ENCODE results near the gene CNEP1R1. TPM values are rescaled to one million over a fixed set of nuclear protein-coding genes. Genes with fewer than 3 reads are reported as not detected.

The CNEP1R1 gene
- total and polyA plus RNA-seq, 10 of the 15 experiments (the other 5 are each of a cell fraction or from before 2014, with no cell fraction given): 11.5 to 29.2 (median 15.6) TPM

DNA sequence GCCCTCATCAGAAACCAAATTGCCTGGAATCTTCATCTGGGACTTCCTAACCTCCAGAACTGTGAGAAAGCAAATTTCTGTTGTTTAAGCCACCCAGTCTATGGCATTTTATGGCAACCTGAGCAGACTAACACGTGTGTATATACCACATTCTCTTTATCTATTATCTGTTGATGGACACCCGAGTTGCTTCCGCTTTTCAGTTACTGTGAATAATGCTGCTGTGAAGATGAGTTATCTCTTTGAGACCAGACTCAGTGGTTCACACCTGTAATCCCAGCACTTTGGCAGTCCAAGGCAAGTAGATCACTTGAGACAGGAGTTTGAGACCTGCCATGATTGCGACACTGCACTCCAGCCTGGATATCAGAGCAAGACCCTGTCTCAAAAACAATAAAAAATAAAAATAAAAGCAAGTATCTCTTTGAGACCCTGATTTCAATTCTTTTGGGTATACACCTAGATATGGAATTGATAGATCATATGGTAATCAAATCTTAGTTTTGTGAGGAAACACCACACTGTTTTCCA lies 27.2 kb upstream of the CNEP1R1 start:
- no peaks in the 10 kb centered on the region for H3K79me2 ChIP-seq (ENCODE audit: control insufficient read depth, insufficient read depth, low read length)
- H3K36me3 ChIP-seq (ENCODE audit: control insufficient read depth in 2 of 2, insufficient read depth in 2 of 2, low read length in 1 of 2): no peaks in the 10 kb centered on the region
- ChIA-PET CTCF (no interaction called here), RAD21 (ENCODE audit: unreplicated experiment) (no interaction called here), POLR2A (no interaction called here), SMC1A (ENCODE audit: uncharacterized antibody, unreplicated experiment) (no interaction called here)
- no peak overlapping the region for H2AFZ ChIP-seq (ENCODE audit: control insufficient read depth, low read depth, low read length)
- WGBS (ENCODE audit: insufficient coverage, insufficient replicate concordance, low lambda C conversion rate, missing lambda C conversion rate): 69% methylated on average over 4 of the region's 4 CpGs
- no peak for FAIRE-seq
- peaks cover 2% of the 10 kb centered on the region; the same call in 1 of the 3 replicates for H3K9me3 ChIP-seq (replicated peaks; ENCODE audit: control insufficient read depth, insufficient read depth, low read length)
- no TSS peak for BruUV-seq (replicated peaks)
- no peaks in the 10 kb centered on the region for H3K4me1 ChIP-seq (ENCODE audit: control insufficient read depth, insufficient read depth, low read length)
- H3K27me3 ChIP-seq (replicated peaks in 1 of 2; ENCODE audit: control insufficient read depth in 2 of 2, insufficient read depth in 2 of 2, low read length in 1 of 2): no peaks in the 10 kb centered on the region
- intact Hi-C loops (cut with micrococcal nuclease; ENCODE audit: unreplicated experiment): no loop called here
- no peak overlapping the region for H3K9ac ChIP-seq (ENCODE audit: control insufficient read depth, insufficient read depth, low read length)
- no peak overlapping the region for H3K4me2 ChIP-seq (ENCODE audit: control insufficient read depth, insufficient read depth)
- ATAC-seq: no peak
- no peak overlapping the region for H3K4me3 ChIP-seq
- in situ Hi-C loops (cut with MboI): no loop called here
- H4K20me1 ChIP-seq (ENCODE audit: control insufficient read depth, insufficient read depth): no peaks in the 10 kb centered on the region
- no peak overlapping the region for H3K27ac ChIP-seq (ENCODE audit: control insufficient read depth, insufficient read depth)
- no peak for DNase-seq (ENCODE audit: low read depth, low spot score)
- TF ChIP-seq, protein P1, sequence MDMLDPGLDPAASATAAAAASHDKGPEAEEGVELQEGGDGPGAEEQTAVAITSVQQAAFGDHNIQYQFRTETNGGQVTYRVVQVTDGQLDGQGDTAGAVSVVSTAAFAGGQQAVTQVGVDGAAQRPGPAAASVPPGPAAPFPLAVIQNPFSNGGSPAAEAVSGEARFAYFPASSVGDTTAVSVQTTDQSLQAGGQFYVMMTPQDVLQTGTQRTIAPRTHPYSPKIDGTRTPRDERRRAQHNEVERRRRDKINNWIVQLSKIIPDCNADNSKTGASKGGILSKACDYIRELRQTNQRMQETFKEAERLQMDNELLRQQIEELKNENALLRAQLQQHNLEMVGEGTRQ (IDR thresholded peaks at IDR 0.05; ENCODE audit: borderline replicate concordance, low read depth, low read length): no peak
- TF ChIP-seq, protein P2, sequence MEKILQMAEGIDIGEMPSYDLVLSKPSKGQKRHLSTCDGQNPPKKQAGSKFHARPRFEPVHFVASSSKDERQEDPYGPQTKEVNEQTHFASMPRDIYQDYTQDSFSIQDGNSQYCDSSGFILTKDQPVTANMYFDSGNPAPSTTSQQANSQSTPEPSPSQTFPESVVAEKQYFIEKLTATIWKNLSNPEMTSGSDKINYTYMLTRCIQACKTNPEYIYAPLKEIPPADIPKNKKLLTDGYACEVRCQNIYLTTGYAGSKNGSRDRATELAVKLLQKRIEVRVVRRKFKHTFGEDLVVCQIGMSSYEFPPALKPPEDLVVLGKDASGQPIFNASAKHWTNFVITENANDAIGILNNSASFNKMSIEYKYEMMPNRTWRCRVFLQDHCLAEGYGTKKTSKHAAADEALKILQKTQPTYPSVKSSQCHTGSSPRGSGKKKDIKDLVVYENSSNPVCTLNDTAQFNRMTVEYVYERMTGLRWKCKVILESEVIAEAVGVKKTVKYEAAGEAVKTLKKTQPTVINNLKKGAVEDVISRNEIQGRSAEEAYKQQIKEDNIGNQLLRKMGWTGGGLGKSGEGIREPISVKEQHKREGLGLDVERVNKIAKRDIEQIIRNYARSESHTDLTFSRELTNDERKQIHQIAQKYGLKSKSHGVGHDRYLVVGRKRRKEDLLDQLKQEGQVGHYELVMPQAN (conservative IDR thresholded peaks at IDR 0.05): no peak
- TF ChIP-seq ZNF217 (IDR thresholded peaks at IDR 0.05): no peak
- TF ChIP-seq BHLHE40 (IDR thresholded peaks at IDR 0.05; ENCODE audit: borderline replicate concordance in 1 of 2, low read depth in 2 of 2, low read length in 1 of 2): no peak
- no peak for TF ChIP-seq SREBF1 (IDR thresholded peaks at IDR 0.05; ENCODE audit: low read length)
- TF ChIP-seq, protein P3, sequence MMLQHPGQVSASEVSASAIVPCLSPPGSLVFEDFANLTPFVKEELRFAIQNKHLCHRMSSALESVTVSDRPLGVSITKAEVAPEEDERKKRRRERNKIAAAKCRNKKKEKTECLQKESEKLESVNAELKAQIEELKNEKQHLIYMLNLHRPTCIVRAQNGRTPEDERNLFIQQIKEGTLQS (IDR thresholded peaks at IDR 0.05; ENCODE audit: borderline replicate concordance, extremely low read depth, low read depth, low read length): no peak
- no peak for TF ChIP-seq EGR1 (IDR thresholded peaks at IDR 0.05; ENCODE audit: borderline replicate concordance in 1 of 2, low read depth in 2 of 2, low read length in 2 of 2)
- TF ChIP-seq CREM (IDR thresholded peaks at IDR 0.05; ENCODE audit: low read depth): no peak
- TF ChIP-seq POLR2AphosphoS2 (IDR thresholded peaks at IDR 0.05; ENCODE audit: low read depth, low read length): no peak
- no peak for TF ChIP-seq MXI1 (IDR thresholded peaks at IDR 0.05; ENCODE audit: low read depth, low read length)
- TF ChIP-seq, protein P4, sequence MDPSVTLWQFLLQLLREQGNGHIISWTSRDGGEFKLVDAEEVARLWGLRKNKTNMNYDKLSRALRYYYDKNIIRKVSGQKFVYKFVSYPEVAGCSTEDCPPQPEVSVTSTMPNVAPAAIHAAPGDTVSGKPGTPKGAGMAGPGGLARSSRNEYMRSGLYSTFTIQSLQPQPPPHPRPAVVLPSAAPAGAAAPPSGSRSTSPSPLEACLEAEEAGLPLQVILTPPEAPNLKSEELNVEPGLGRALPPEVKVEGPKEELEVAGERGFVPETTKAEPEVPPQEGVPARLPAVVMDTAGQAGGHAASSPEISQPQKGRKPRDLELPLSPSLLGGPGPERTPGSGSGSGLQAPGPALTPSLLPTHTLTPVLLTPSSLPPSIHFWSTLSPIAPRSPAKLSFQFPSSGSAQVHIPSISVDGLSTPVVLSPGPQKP (IDR thresholded peaks at IDR 0.05; ENCODE audit: low read depth, low read length): no peak
- TF ChIP-seq, protein P5, sequence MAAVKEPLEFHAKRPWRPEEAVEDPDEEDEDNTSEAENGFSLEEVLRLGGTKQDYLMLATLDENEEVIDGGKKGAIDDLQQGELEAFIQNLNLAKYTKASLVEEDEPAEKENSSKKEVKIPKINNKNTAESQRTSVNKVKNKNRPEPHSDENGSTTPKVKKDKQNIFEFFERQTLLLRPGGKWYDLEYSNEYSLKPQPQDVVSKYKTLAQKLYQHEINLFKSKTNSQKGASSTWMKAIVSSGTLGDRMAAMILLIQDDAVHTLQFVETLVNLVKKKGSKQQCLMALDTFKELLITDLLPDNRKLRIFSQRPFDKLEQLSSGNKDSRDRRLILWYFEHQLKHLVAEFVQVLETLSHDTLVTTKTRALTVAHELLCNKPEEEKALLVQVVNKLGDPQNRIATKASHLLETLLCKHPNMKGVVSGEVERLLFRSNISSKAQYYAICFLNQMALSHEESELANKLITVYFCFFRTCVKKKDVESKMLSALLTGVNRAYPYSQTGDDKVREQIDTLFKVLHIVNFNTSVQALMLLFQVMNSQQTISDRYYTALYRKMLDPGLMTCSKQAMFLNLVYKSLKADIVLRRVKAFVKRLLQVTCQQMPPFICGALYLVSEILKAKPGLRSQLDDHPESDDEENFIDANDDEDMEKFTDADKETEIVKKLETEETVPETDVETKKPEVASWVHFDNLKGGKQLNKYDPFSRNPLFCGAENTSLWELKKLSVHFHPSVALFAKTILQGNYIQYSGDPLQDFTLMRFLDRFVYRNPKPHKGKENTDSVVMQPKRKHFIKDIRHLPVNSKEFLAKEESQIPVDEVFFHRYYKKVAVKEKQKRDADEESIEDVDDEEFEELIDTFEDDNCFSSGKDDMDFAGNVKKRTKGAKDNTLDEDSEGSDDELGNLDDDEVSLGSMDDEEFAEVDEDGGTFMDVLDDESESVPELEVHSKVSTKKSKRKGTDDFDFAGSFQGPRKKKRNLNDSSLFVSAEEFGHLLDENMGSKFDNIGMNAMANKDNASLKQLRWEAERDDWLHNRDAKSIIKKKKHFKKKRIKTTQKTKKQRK (IDR thresholded peaks at IDR 0.05; ENCODE audit: low read depth, low read length): no peak
